Colonic mucosa (tissue), 4 donors: ENCODE results near the gene MICAL3. TPM values are rescaled to one million over a fixed set of nuclear protein-coding genes. Genes with fewer than 3 reads are reported as not detected.
"Not testable (repeated sequence)": the region's sequence is repeated elsewhere in the genome, so short reads cannot be mapped to it uniquely, and the experiment has no call there.

Source experiments
- DNase-seq: peaks from one replicate; pipeline ENCODE4 v3.0.0-alpha.2; 2020
- H3K27ac ChIP-seq: fragments of 200-600 bp; one replicate; pipeline ENCODE4 v1.8.0; 2021
- H3K27me3 ChIP-seq: fragments of 200-600 bp; one replicate; pipeline ENCODE4 v1.8.0; 2021
- H3K36me3 ChIP-seq: fragments of 200-600 bp; one replicate; pipeline ENCODE4 v1.8.0; 2021
- H3K4me1 ChIP-seq: fragments of 200-600 bp; one replicate; pipeline ENCODE4 v1.8.0; 2021; ENCODE audit warnings: mild to moderate bottlenecking
- H3K4me3 ChIP-seq: fragments of 200-600 bp; one replicate; pipeline ENCODE4 v1.8.0; 2021
- H3K9ac ChIP-seq, 2 donors: one replicate each; pipeline ENCODE4 v1.7.0; 2013; ENCODE audit warnings: control low read depth in 2 of 2, low read depth in 2 of 2, low read length in 2 of 2
- H3K9me3 ChIP-seq: fragments of 200-600 bp; one replicate; pipeline ENCODE4 v1.8.0; 2021
- intact Hi-C: fragments of 100-400 bp; cut with DNase I; formaldehyde crosslinking; loops from one replicate; pipeline ENCODE4 v1.14.1; 2022
- total RNA-seq, 2 donors: library from RNA; stranded (reverse); fragmentation: NEBNext Ultra II Directional in 1 of 2; extraction: Animal tissue kit (Norgen Biotek cat#: 25700) in 1 of 2; gene quantifications; one replicate each; pipeline ENCODE4 v1.2.1, GENCODE V29; 2021
- TF ChIP-seq, protein P1 (sequence below): fragments of 200-600 bp; IDR thresholded peaks from one replicate; pipeline ENCODE4 v1.8.0; 2022; ENCODE audit warnings: antibody characterized with exemption, mild to moderate bottlenecking
- donor health status: healthy.
- donor health status: DM: no; HTN: no; CAD: no.
- donor health status: DM: no; HTN: no; CAD: no.

Gene MICAL3
- total RNA-seq, 2 donors from 2014 or later, result 72.5 to 84.5 TPM

GRCh38 chr22:18057568-18058209 lies 33.3 kb upstream of the MICAL3 start:
- DNase-seq, result peak; percentile 58
- H3K27me3 ChIP-seq, result no peaks in the 10 kb centered on the region
- TF ChIP-seq, protein P1, sequence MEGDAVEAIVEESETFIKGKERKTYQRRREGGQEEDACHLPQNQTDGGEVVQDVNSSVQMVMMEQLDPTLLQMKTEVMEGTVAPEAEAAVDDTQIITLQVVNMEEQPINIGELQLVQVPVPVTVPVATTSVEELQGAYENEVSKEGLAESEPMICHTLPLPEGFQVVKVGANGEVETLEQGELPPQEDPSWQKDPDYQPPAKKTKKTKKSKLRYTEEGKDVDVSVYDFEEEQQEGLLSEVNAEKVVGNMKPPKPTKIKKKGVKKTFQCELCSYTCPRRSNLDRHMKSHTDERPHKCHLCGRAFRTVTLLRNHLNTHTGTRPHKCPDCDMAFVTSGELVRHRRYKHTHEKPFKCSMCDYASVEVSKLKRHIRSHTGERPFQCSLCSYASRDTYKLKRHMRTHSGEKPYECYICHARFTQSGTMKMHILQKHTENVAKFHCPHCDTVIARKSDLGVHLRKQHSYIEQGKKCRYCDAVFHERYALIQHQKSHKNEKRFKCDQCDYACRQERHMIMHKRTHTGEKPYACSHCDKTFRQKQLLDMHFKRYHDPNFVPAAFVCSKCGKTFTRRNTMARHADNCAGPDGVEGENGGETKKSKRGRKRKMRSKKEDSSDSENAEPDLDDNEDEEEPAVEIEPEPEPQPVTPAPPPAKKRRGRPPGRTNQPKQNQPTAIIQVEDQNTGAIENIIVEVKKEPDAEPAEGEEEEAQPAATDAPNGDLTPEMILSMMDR, result no peak
- no peak overlapping the region for H3K4me3 ChIP-seq
- peak overlapping the region; percentile 60 for H3K27ac ChIP-seq
- peaks cover 4% of the 10 kb centered on the region for H3K4me1 ChIP-seq
- no peak overlapping the region for H3K9ac ChIP-seq
- intact Hi-C loops, result no loop called here
- H3K36me3 ChIP-seq, result no peaks in the 10 kb centered on the region
- H3K9me3 ChIP-seq, result no peaks in the 10 kb centered on the region

GRCh38 chr22:18056807-18057474 lies 32.6 kb upstream of the MICAL3 start:
- no peak overlapping the region for H3K4me3 ChIP-seq
- intact Hi-C loops, result no loop called here
- H3K9ac ChIP-seq, result peak overlapping the region in 1 of 2 donors; percentile 30
- peaks cover 4% of the 10 kb centered on the region for H3K4me1 ChIP-seq
- H3K36me3 ChIP-seq, result no peaks in the 10 kb centered on the region
- no peaks in the 10 kb centered on the region for H3K9me3 ChIP-seq
- no peaks in the 10 kb centered on the region for H3K27me3 ChIP-seq
- peak overlapping the region; percentile 60 for H3K27ac ChIP-seq
- DNase-seq, result no peak
- TF ChIP-seq, protein P1, result no peak

DNA sequence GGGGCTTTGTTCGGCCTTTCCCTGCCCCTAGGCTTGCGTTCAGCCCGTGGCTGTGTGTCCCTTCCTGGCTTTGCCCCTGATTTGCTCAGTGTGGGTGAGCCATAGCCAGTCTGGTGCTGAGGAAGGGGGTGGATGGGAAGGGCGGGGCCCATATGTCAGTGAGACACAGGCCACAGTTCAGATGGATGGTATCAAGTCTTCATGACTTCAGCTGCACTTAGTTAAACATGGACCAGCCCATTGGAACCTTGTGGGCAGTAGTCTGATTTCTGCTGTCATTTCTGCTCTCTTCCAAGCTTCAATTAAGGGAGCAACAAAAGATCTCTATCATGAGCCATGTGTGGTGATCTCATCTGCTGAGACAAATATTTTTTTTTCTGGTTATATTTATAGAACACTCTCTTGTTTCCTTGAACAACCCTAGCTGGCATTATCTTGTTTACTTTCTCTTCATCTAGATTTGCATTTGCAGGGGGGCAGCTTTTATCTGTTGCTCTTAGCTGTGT lies 31.9 kb upstream of the MICAL3 start:
- TF ChIP-seq, protein P1, result no peak
- Histone ChIP-seq H3K36me3 (no peaks in the 10 kb centered on the region), H3K9ac (peak overlapping the region; percentile 15 to 55), H3K27ac (peak overlapping the region; percentile 60), H3K4me3 (no peak overlapping the region), H3K27me3 (no peaks in the 10 kb centered on the region), H3K4me1 (peaks cover 4% of the 10 kb centered on the region), H3K9me3 (no peaks in the 10 kb centered on the region)
- intact Hi-C loops, result no loop called here
- no peak for DNase-seq

- peak overlapping the region; percentile 60 for H3K27ac ChIP-seq
- TF ChIP-seq, protein P1, result no peak
- DNase-seq, result no peak
- no peak overlapping the region for H3K4me3 ChIP-seq
- H3K9me3 ChIP-seq, result no peaks in the 10 kb centered on the region
- no peaks in the 10 kb centered on the region for H3K36me3 ChIP-seq
- H3K9ac ChIP-seq, result peak overlapping the region in 1 of 2 donors; percentile 55
- no peaks in the 10 kb centered on the region for H3K27me3 ChIP-seq
- intact Hi-C loops, result no loop called here
- H3K4me1 ChIP-seq, result no peaks in the 10 kb centered on the region
Observed at GRCh38 chr22:18055619-18056160, 31.3 kb upstream of the MICAL3 start.

DNA sequence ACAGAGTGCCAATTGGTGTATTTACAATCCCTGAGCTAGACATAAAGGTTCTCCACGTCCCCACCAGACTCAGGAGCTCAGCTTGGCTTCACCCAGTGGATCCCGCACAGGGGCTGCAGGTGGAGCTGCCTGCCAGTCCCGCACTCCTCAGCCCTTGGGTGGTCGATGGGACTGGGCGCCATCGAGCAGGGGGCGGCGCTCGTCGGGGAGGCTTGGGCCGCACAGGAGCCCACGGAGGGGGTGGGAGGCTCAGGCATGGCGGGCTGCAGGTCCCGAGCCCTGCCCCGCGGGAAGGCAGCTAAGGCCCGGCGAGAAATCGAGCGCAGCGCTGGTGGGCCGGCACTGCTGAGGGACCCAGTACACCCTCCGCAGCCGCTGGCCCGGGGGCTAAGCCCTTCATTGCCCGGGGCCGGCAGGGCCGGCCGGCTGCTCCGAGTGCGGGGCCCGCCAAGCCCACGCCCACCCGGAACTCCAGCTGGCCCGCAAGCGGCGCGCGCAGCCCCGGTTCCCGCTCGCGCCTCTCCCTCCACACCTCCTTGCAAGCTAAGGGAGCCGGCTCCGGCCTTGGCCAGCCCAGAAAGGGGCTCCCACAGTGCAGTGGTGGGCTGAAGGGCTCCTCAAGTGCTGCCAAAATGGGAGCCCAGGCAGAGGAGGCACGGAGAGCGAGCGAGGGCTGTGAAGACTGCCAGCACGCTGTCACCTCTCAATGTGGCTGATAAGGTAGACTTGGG lies 29.0 kb upstream of the MICAL3 start:
- H3K9me3 ChIP-seq, H3K9ac ChIP-seq, H3K27me3 ChIP-seq, H3K4me1 ChIP-seq, H3K4me3 ChIP-seq, DNase-seq, H3K27ac ChIP-seq, intact Hi-C loops, H3K36me3 ChIP-seq: not testable (repeated sequence)

- H3K36me3 ChIP-seq, result not testable (repeated sequence)
Observed at GRCh38 chr22:18051113-18051512, 26.8 kb upstream of the MICAL3 start.

More at GRCh38 chr22:18051113-18051512, 26.8 kb upstream of the MICAL3 start:
- H3K9me3 ChIP-seq, H3K4me1 ChIP-seq, H3K4me3 ChIP-seq, intact Hi-C loops, H3K27me3 ChIP-seq, H3K27ac ChIP-seq, H3K9ac ChIP-seq, DNase-seq: not testable (repeated sequence)
